Femur (tissue), 1 donor: ENCODE measurements around the gene TPI1.

ENCODE experiments used
- DNase-seq: peaks from one replicate; pipeline ENCODE4 v3.0.0-alpha.2; 2017

The TPI1 gene

DNA sequence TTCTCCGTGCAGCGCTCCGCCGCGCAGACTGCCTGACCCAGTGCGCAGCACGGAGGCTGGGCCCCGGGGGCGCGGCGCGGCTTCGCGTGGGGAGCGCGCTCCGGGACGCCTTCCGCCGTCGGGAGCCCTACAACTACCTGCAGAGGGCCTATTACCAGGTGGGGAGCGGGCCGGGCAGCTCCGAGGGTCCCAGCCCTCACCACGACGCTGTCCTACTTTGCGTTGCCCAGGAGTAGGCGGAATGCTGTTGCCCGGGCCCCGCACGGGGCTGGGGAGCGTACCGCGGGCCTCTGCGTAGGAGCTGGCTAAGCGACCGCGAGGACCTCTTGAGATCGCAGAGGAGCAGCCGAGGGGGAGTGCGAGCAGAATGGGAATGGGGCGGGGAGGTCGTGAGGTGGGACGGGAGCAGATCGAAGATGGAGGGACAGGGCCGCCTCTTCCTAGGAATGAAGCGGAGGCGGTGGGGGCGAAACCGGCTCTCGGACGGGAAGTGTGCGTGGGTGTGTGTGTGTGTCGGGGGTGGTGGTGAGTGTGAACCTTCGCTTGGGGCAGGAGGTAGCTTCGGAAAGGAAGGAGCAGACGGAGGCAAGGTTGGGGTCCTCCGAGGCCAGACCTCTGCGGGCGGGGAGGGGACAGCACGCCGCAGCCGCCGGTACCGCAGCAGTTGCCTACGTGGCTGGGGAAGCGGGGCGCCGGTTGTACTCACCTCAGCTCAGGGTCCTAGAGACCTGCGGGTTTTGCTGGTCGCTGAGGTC is 38.4 kb upstream of the TPI1 start:
- DNase-seq: peak; percentile 77

GRCh38 chr12:6829536-6830220 is 37.7 kb upstream of the TPI1 start:
- DNase-seq: no peak

DNA sequence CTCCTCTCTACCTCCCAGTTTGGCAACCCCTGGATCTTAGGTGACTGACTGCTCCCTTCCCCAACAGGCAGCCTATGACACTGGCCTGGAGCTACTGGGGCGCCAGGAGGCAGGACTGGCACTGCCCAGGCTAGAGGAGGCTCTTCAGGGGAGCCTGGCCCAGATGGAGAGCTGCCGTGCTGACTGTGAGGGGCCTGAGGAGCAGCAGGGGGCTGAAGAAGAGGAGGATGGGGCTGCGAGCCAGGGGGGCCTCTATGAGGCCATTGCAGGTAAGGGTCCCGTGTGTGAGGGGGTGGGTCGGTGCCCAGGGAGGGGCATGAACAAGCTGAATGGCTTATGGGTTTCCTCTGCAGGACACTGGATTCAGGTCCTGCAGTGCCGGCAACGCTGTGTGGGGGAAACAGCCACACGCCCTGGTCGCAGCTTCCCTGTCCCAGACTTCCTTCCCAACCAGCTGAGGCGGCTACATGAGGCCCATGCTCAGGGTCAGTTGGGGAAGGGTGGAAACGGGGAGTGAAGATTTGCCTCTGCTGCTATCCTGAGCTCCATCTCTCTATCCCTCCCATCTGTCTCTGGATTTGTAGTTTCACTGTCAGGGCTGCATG is 36.9 kb upstream of the TPI1 start:
- no peak for DNase-seq

- no peak for DNase-seq
These were observed 36.3 kb upstream of the TPI1 start for GRCh38 chr12:6830999-6831398.

DNA sequence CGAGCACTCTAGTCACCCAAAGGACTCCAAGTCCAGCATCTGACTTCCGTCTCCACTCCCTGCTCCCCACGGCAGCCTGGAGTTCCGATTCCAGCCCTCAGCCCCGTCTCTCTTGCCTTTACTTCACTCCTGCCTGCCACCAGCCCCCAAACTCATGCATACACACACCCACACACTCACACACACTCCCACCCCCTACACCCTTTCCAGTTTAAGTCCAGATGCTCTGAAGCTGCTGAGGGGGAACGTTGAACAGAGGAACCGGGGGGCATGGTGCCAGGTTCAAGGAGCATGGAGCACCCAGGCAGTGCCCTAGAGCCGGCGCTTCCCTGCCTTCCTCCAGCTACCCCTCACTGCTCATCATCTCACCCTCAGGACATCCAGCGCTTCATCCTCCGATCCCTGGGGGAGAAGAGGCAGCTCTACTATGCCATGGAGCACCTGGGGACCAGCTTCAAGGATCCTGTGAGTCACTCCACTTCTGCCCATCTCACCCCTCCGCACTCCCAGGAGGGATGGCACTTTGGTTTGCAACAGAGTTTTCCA is 35.8 kb upstream of the TPI1 start:
- DNase-seq: no peak

GRCh38 chr12:6832125-6832524 is 35.2 kb upstream of the TPI1 start:
- DNase-seq: no peak

DNA sequence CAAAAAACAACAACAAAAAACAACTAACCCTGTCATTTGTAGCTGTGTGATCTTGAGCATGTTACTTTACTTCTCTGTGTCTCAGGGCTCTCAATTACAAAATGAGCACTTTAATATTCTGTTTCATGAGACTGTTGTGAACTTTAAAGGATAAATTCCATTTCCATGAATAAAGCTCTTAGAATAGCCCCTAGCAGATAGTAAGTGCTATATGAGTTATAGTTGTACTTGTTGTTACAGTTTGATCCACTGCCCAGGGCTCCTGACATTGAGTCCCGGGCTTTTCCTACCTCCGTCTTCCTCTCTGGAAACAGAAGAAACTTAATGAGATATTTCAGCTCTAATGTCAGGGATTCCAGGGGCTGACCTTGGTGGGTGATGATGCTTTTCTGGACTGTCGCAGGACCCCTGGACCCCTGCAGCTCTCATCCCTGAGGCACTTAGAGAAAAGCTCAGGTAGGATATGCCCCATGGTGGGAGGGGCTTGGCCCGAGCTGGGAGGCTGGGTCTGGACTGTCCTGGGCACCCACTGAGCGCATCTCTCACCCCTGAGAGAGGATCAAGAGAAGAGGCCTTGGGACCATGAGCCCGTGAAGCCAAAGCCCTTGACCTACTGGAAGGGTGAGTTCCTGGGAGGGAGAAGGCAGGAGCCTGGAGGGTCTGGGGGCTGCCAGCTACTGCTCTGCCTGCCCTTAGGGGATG is 34.0 kb upstream of the TPI1 start:
- no peak for DNase-seq

DNA sequence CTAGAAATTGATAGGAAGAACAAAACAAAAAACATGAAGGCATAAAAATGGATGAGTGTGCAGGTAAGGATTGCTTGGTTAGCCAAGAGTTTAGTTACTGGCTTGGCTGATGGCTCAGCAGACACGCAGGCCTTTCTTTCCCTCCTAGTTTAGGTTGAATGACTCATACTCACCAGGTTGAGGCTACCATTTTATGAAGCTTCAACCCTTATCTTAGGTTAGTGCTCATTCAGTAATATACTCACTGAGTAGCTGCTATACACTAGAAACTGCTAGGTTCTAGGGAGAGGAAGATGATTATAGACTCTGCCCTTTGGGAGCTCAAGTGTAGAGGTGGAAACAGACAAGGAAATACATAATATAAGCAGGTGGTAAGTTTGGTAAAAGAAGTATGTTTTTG is 33.1 kb upstream of the TPI1 start:
- DNase-seq: no peak

DNA sequence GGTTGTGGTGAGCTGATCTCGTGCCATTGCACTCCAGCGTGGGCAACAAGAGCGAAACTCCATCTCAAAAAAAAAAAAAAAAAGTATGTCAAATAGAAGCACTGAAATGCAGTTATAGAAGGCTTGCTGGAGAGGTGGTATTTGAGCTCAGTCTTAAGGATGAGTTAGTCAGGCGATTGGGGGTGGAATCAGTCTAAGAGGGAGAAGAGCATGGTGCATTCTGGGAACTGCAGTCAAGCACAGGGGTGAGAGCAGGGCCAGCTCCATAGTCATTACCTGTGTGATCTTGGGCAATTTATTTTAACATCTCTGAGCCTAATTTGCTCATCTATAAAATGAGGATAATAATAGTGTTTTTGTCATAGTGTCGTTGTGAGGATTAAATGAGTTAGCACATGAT is 32.5 kb upstream of the TPI1 start:
- no peak for DNase-seq

GRCh38 chr12:6836851-6837250 is 30.5 kb upstream of the TPI1 start:
- DNase-seq: no peak

- DNase-seq: no peak
These were observed 29.8 kb upstream of the TPI1 start for GRCh38 chr12:6837370-6838060.

- DNase-seq: no peak
These were observed 28.5 kb upstream of the TPI1 start for GRCh38 chr12:6838854-6839253.

GRCh38 chr12:6839482-6840201 is 27.7 kb upstream of the TPI1 start:
- peak; percentile 69 for DNase-seq

- DNase-seq: no peak
These were observed 27.0 kb upstream of the TPI1 start for GRCh38 chr12:6840330-6840729.

DNA sequence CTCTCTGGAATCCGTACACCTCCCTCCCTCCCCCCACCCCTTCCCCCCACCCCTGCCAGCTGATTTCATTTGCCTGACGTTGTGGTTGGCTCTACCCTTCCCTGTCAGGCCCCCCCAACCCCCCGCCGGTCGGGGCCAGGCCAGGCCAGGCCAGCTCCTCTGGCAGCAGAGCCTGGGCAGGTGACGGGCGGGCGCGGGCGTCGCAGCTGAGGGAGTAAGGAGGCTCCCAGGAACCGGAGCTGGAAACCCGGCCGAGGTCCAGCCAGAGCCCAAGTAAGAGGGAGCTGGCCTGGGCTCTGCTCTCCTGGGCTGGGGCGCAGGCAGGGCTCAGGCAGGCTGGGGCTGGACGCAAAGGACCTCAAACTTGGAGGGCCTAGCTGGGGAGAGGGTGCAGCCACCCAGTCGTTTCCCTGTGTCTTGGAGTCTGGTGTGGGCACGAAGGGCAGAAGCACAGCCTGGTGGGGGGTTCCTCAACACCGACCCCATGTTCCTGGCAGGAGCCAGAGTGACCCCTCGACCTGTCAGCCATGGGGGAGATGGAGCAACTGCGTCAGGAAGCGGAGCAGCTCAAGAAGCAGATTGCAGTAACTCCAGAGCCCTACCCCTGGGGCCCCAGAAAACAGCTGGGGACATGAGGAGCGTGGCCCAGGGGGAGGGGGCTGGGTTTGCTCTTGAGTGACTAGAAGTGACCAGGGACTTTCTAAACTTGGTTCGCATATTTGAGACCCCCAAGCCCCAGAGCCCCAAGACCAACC is 26.4 kb upstream of the TPI1 start, which contains the start of gene GNB3:
GNB3 (plus strand) TSS at position 165 of the 755 bp plus-strand sequence; CDS start at position 528, 363 bp downstream.
- DNase-seq: no peak

- no peak for DNase-seq
These were observed 25.3 kb upstream of the TPI1 start for GRCh38 chr12:6842075-6842474.

GRCh38 chr12:6843118-6843902 is 24.0 kb upstream of the TPI1 start:
- DNase-seq: no peak

DNA sequence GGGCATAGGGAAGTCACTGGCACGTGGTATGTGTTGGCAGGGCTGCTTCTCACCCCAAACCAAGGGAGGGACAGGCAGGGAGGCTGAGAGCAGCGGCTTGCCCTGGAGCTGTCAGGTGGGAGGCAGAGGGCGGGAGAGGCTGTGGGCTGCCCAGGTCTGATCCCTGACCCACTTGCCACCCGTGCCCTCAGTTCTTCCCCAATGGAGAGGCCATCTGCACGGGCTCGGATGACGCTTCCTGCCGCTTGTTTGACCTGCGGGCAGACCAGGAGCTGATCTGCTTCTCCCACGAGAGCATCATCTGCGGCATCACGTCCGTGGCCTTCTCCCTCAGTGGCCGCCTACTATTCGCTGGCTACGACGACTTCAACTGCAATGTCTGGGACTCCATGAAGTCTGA is 21.9 kb upstream of the TPI1 start:
- no peak for DNase-seq

- DNase-seq: no peak
These were observed 20.9 kb upstream of the TPI1 start for GRCh38 chr12:6846316-6846869.

DNA sequence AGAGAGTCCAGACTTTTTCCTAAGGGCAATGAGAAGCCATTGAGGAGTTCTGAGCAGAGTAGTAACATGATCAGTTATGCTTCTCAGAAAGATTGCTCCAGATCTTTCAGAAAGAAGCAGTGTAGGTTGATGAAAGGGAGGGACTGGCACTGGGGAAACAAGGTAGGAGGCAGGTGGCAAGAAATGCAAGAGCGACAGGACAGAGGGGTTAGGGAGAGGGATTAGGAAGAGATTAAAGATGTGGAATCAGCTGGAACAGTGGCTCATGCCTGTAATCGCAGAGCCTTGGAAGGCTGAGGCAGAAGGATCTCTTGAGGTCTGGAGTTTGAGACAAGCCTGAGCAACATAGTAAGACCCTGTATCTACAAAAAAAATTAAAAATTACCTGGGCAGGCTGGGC is 19.7 kb upstream of the TPI1 start:
- DNase-seq: no peak
